ENCODE data around the gene UCP3. TPM values are rescaled to one million over a fixed set of nuclear protein-coding genes. Genes with fewer than 3 reads are reported as not detected.

UCP3 gene
- total and polyA plus RNA-seq, 8 donors = under 0.01 to 28.0 (median 0.70) TPM; not detected in 1

DNA sequence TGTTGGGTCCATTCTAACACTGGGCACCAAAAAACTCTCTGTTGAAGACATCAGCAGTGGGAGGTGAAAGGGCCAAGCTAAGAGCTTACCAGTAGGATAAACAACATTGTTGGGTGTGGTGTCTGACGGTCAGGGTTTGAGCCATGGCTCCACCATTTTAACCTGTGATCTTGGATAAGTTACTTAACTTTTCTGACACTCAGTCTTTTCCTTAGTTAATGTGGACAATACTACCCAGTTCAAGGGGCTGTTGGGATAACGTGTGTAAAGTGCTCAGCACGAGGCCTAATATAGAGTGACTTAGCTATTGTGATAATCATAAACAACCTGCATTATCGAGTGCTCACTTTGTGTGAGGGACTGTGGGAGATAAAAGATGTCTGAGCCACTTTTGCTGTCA, 6.1 kb downstream of the UCP3 start:
- Histone ChIP-seq H3K4me3 (no peak overlapping the region), H3K36me3 (peaks cover 12 to 34% (median 23%) of the 10 kb centered on the region in 4 donors), H3K4me1 (peaks cover 0 to 12% (median 6%) of the 10 kb centered on the region in 4 donors), H3K27ac (no peak overlapping the region), H3K9me3 (no peaks in the 10 kb centered on the region), H3K27me3 (no peaks in the 10 kb centered on the region)
- no peak for TF ChIP-seq POLR2AphosphoS5 (IDR thresholded peaks at IDR 0.05)
- TF ChIP-seq, protein P1, sequence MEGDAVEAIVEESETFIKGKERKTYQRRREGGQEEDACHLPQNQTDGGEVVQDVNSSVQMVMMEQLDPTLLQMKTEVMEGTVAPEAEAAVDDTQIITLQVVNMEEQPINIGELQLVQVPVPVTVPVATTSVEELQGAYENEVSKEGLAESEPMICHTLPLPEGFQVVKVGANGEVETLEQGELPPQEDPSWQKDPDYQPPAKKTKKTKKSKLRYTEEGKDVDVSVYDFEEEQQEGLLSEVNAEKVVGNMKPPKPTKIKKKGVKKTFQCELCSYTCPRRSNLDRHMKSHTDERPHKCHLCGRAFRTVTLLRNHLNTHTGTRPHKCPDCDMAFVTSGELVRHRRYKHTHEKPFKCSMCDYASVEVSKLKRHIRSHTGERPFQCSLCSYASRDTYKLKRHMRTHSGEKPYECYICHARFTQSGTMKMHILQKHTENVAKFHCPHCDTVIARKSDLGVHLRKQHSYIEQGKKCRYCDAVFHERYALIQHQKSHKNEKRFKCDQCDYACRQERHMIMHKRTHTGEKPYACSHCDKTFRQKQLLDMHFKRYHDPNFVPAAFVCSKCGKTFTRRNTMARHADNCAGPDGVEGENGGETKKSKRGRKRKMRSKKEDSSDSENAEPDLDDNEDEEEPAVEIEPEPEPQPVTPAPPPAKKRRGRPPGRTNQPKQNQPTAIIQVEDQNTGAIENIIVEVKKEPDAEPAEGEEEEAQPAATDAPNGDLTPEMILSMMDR (IDR thresholded peaks at IDR 0.05) = no peak
- no peak for TF ChIP-seq EP300 (IDR thresholded peaks at IDR 0.05)
- no peak for TF ChIP-seq POLR2A (IDR thresholded peaks at IDR 0.05)
- 93 to 97% (median 94%) methylated on average over 4 of the region's 4 CpGs for WGBS, 5 donors
- DNase-seq = no peak
- intact Hi-C loops (cut with DNase I; ENCODE audit: low total_unique reads) = no loop called here

DNA sequence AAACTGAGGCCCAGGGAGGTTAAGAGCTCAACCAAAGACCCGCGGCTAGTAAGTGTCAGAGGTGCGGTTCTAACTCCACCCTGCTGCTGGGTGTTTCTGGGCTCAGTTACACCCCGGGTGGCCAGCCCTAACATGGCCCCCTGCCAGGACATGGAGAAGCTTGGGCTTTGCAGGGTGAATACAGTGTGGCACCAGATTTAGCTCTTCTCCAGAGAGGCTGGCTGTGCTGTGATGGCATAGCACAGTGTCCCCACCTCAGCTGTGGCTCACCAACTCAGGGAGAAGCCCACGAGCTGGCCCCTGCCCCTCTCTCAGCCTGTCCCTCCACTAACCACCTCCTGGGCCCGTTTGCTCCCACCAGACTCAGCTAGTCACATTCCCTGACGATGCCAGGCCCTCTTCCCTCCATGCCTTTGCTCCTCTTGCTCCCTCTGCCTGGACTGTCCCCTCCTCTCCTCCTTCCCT, 7.0 kb downstream of the UCP3 start:
- no peak for TF ChIP-seq EP300 (IDR thresholded peaks at IDR 0.05)
- TF ChIP-seq POLR2A (IDR thresholded peaks at IDR 0.05) = no peak
- TF ChIP-seq, protein P1 (IDR thresholded peaks at IDR 0.05) = no peak
- no peak for TF ChIP-seq POLR2AphosphoS5 (IDR thresholded peaks at IDR 0.05)
- no peak for DNase-seq
- Histone ChIP-seq H3K9me3 (no peaks in the 10 kb centered on the region), H3K4me1 (peaks cover 0 to 12% (median 6%) of the 10 kb centered on the region in 4 donors), H3K27me3 (no peaks in the 10 kb centered on the region), H3K27ac (no peak overlapping the region), H3K4me3 (no peak overlapping the region), H3K36me3 (peaks cover 12 to 34% (median 23%) of the 10 kb centered on the region in 4 donors)
- intact Hi-C loops (cut with DNase I; ENCODE audit: low total_unique reads) = no loop called here
- WGBS, 5 donors = 68 to 87% (median 76%) methylated on average over 7 of the region's 7 CpGs

DNA sequence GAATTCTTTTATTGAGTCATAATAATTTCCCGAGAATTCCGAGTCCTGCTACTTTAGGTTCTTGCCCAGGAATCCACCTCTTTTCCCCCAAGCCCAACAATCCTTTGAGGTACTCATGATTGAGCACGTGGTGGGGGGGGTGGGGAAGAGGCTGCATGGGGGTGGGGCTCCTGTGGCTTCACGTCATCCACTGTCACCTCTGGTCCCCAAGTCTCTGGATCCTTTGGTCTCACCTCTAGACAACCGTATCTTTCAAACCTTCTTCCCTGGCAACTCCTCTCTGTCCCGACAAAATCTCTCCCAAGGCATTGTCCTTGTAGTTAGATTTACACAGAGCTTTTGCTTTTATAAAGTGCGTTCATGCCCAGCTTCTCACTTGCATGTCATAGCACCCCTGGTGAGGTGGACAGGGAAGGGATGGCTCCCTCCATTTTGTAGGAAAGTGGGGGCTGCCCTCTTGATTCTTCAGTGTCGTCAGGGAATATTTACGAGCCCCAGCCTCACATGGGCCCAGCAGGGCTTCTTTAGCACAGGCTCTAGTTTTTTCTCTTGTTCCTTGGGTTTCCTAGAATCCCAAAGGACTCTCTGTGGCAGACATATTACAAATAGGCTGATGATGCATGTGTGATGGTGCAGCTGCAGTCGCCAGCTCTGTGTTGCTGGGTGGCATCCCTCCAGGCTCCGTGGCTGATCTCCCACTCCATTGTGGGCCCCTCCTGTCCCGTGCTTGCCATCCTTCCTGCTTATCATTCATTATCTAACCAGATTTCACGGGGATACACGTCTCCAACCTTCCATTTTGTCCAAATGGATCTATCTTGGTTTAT, 8.4 kb downstream of the UCP3 start:
- DNase-seq = no peak

DNA sequence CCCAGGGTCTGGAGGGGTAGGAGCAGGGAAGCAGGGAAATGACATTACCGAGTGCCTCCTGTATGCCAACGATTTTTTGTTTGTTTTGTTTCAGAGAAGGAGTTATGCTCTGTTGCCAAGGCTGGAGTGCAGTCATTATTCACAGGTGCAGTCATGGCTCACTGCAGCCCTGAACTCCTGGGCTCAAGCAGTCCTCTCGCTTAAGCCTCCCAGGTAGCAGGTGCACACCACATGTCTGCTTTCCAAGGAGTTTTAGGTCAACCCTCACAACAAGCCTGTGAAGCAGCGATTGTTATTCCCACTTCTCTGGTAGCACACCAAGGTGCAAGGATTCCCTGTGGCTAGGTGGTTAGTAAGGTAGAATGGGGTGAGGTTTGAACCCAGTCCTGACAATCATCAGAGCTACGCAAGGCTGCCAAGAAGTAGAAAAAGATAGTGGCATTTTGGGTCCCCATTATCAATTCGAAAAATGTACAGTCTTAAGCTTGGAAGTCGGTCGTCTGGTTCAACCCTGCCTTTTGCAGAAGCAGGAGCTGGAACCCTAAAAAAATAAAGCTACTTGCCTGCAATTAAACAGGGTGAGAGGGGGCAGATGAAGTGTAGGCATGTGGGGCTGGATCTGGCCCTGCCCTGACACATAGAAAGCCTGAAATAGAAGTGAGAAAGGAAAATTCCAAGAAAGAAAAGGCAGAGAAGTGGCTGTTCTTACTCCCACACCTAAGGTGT, 9.1 kb downstream of the UCP3 start:
- peaks cover 12 to 34% (median 23%) of the 10 kb centered on the region in 4 donors for H3K36me3 ChIP-seq
- H3K9me3 ChIP-seq = no peaks in the 10 kb centered on the region
- intact Hi-C loops (cut with DNase I; ENCODE audit: low total_unique reads) = no loop called here
- no peak overlapping the region for H3K27ac ChIP-seq
- peaks cover 0 to 4% (median under 1%) of the 10 kb centered on the region in 4 donors for H3K4me1 ChIP-seq
- no peaks in the 10 kb centered on the region for H3K27me3 ChIP-seq
- DNase-seq = no peak
- no peak for TF ChIP-seq POLR2A (IDR thresholded peaks at IDR 0.05)
- TF ChIP-seq EP300 (IDR thresholded peaks at IDR 0.05) = no peak
- TF ChIP-seq, protein P1 (IDR thresholded peaks at IDR 0.05) = no peak
- TF ChIP-seq POLR2AphosphoS5 (IDR thresholded peaks at IDR 0.05) = no peak
- 80 to 86% (median 82%) methylated on average over 8 of the region's 8 CpGs for WGBS, 5 donors
- no peak overlapping the region for H3K4me3 ChIP-seq

More for the DNA sequence above, 8.4 kb downstream of the UCP3 start:
- no peak overlapping the region for H3K27ac ChIP-seq
- H3K27me3 ChIP-seq = no peaks in the 10 kb centered on the region
- H3K4me3 ChIP-seq = no peak overlapping the region
- no peak for TF ChIP-seq POLR2AphosphoS5 (IDR thresholded peaks at IDR 0.05)
- no peak for TF ChIP-seq POLR2A (IDR thresholded peaks at IDR 0.05)
- TF ChIP-seq, protein P1 (IDR thresholded peaks at IDR 0.05) = no peak
- TF ChIP-seq EP300 (IDR thresholded peaks at IDR 0.05) = no peak
- 85 to 94% (median 91%) methylated on average over 14 of the region's 14 CpGs for WGBS, 5 donors
- H3K9me3 ChIP-seq = no peaks in the 10 kb centered on the region
- H3K36me3 ChIP-seq = peaks cover 12 to 34% (median 23%) of the 10 kb centered on the region in 4 donors
- H3K4me1 ChIP-seq = peaks cover 0 to 9% (median 4%) of the 10 kb centered on the region in 4 donors
- intact Hi-C loops (cut with DNase I; ENCODE audit: low total_unique reads) = no loop called here

Measured in stomach (tissue), 9 donors.